Osteocyte (in vitro differentiated cells): ENCODE data around the gene ARAP2. TPM values are rescaled to one million over a fixed set of nuclear protein-coding genes. Genes with fewer than 3 reads are reported as not detected.

Experiments used
- DNase-seq: peaks from one replicate; pipeline ENCODE4 v3.0.0; 2021; ENCODE audit warnings: mixed read lengths; ENCODE audit not compliant: unreplicated experiment; ENCODE audit errors: extremely low spot score
- H3K27ac Mint-ChIP-seq: one replicate; pipeline ENCODE4 v1.8.0; 2021; ENCODE audit warnings: mild to moderate bottlenecking, mixed read lengths; ENCODE audit not compliant: unreplicated experiment
- H3K27me3 Mint-ChIP-seq: one replicate; pipeline ENCODE4 v1.8.0; 2021; ENCODE audit warnings: mixed read lengths; ENCODE audit not compliant: unreplicated experiment
- H3K36me3 Mint-ChIP-seq: one replicate; pipeline ENCODE4 v1.8.0; 2021; ENCODE audit warnings: mixed read lengths; ENCODE audit not compliant: unreplicated experiment
- H3K4me1 Mint-ChIP-seq: one replicate; pipeline ENCODE4 v1.8.0; 2021; ENCODE audit warnings: mixed read lengths; ENCODE audit not compliant: unreplicated experiment
- H3K4me3 Mint-ChIP-seq: one replicate; pipeline ENCODE4 v1.8.0; 2021; ENCODE audit warnings: mild to moderate bottlenecking, moderate library complexity, mixed read lengths; ENCODE audit not compliant: unreplicated experiment
- H3K9me3 Mint-ChIP-seq: one replicate; pipeline ENCODE4 v1.8.0; 2021; ENCODE audit warnings: mixed read lengths; ENCODE audit not compliant: unreplicated experiment
- CTCF ChIP-seq: fragments of 200-600 bp; sonication (generic); IDR thresholded peaks from 2 replicates; pipeline ENCODE4 v1.5.0; 2021; ENCODE audit warnings: antibody characterized with exemption, mild to moderate bottlenecking, moderate library complexity
- total RNA-seq: library from RNA; stranded (reverse); gene quantifications from 2 replicates; pipeline ENCODE4 v1.2.1, GENCODE V29; 2021

The ARAP2 gene
- total RNA-seq, 1 donor from 2014 or later = 1.0 TPM

DNA sequence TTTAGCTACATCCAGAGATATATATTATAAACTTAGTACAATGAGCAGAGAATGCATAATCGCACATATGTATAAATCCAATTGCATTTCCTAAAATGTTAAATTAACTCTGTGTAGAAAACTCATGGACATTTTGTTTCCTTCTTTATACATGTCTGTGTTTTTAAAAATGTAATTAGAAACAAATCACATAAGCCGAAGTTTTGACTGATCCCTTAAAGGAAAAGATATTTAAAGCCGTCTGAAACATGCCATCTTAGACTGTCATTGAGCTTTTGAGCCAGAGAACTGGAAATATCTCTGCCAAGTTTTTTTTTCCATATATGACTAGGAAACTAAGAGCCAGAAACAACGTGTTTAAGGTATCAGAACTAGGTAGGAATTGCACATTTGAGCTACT lies 107.0 kb downstream of the ARAP2 start:
- Mint-ChIP-seq H3K4me1 (no peaks in the 10 kb centered on the region), H3K36me3 (no peaks in the 10 kb centered on the region), H3K27ac (no peak overlapping the region), H3K9me3 (no peaks in the 10 kb centered on the region), H3K4me3 (no peak overlapping the region), H3K27me3 (no peaks in the 10 kb centered on the region)
- DNase-seq = no peak
- TF ChIP-seq CTCF = no peak

DNA sequence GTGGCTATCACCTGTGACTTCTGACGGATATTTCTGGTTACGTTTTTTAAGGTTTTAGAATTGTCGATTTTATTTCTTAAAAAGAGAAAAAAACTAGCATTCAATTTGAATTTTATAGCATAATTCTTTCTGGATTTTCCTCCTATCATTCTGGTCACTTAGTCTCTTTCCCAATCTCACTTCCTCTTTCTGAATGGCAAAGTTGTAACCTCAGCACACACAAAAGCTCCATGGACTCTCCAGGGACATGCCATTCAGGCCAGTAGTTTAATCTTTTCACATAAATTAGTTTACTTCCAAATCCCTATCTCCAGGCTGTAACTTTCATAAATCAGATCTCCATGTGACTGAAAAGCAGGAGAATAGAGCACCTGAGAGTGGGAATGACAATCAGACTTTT lies 110.7 kb downstream of the ARAP2 start:
- Mint-ChIP-seq H3K4me3 (no peak overlapping the region), H3K27me3 (no peaks in the 10 kb centered on the region), H3K9me3 (no peaks in the 10 kb centered on the region), H3K27ac (no peak overlapping the region), H3K36me3 (no peaks in the 10 kb centered on the region), H3K4me1 (peaks cover 3% of the 10 kb centered on the region)
- TF ChIP-seq CTCF = no peak
- no peak for DNase-seq

DNA sequence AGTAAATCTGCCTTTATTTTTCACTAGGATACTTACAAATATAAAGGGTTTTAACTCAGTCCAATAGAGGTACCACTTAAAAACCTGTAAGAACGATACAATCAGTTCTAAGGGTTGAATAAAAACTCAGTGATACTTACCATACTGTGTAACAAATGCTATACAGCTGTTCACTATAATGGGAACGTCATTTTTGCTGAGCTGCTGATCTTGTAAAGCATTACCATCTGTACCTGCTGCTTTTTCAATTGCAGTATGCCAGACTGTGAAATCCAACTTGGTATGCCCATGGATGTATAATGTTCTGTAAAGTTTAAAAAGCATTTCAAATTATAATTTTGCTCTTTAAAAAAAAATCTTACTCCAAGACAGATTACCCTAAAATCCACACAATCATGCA lies 111.2 kb downstream of the ARAP2 start:
- no peak for TF ChIP-seq CTCF
- DNase-seq = no peak
- no peaks in the 10 kb centered on the region for H3K27me3 Mint-ChIP-seq
- no peak overlapping the region for H3K4me3 Mint-ChIP-seq
- no peaks in the 10 kb centered on the region for H3K9me3 Mint-ChIP-seq
- H3K27ac Mint-ChIP-seq = no peak overlapping the region
- H3K4me1 Mint-ChIP-seq = peaks cover 3% of the 10 kb centered on the region
- H3K36me3 Mint-ChIP-seq = no peaks in the 10 kb centered on the region

DNA sequence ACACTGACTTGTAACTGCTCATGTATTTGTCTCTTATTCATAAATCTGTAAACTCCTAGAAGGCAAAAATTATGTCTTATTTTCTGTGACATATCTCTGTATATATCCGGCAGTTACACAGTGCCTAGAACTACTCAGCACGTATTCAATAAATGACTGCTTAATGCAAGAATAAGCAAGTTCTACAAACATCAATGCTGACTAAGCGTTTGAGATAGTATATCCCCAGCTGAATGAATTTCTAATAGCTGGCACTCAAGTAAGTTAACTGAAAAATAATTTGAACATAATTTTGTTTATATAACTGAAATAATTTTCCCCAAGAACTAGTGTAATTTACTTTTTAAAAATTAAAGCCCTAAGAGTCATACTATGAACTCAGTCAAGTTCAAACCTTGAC lies 113.7 kb downstream of the ARAP2 start:
- Mint-ChIP-seq H3K4me3 (no peak overlapping the region), H3K27ac (no peak overlapping the region), H3K36me3 (no peaks in the 10 kb centered on the region), H3K27me3 (no peaks in the 10 kb centered on the region), H3K4me1 (peaks cover 3% of the 10 kb centered on the region), H3K9me3 (no peaks in the 10 kb centered on the region)
- no peak for TF ChIP-seq CTCF
- DNase-seq = no peak

GRCh38 chr4:36128689-36129088 lies 115.6 kb downstream of the ARAP2 start:
- Mint-ChIP-seq H3K27me3 (no peaks in the 10 kb centered on the region), H3K4me1 (peaks cover 3% of the 10 kb centered on the region), H3K4me3 (no peak overlapping the region), H3K36me3 (no peaks in the 10 kb centered on the region), H3K9me3 (no peaks in the 10 kb centered on the region), H3K27ac (no peak overlapping the region)
- DNase-seq = no peak
- no peak for TF ChIP-seq CTCF
